IMR-90 (cell line): ENCODE data around the gene ACTN2. TPM values are rescaled to one million over a fixed set of nuclear protein-coding genes. Genes with fewer than 3 reads are reported as not detected.

ENCODE experiments used
- ATAC-seq: fragments of 200-7000 bp; cut with Tn5 transposase; 2 replicates; pipeline ENCODE4 v1.9.1; 2020; ENCODE audit warnings: low read depth, mild to moderate bottlenecking, moderate library complexity
- BruUV-seq: library from RNA; stranded (reverse); fragments of 400-500 nt; replicated peaks from 2 replicates; lab custom pipeline; 2021; lab: Mats Ljungman, UMichigan
- CTCF ChIA-PET: fragments of 300-600 bp; formaldehyde crosslinking; extraction: SDS; loops from one replicate; lab custom pipeline; 2021; ENCODE audit warnings: antibody characterized with exemption; lab: Yijun Ruan, JAX
- POLR2A ChIA-PET: fragments of 300-600 bp; sonication (Branson Sonifier 250); formaldehyde crosslinking; loops from one replicate; lab custom pipeline; 2022; ENCODE audit warnings: antibody characterized with exemption; ENCODE audit not compliant: unreplicated experiment; lab: Charles Lee
- DNase-seq: peaks from one replicate; pipeline ENCODE4 v3.0.0; 2013
- H2AFZ ChIP-seq: replicated peaks from 2 replicates; pipeline ENCODE3; 2013; ENCODE audit warnings: low read length, mild to moderate bottlenecking; ENCODE audit not compliant: poor library complexity
- H2AK5ac ChIP-seq: 2 replicates; pipeline ENCODE4 v1.6.1; 2013; ENCODE audit warnings: low read depth, low read length, inconsistent platforms
- H2AK9ac ChIP-seq: replicated peaks from 2 replicates; pipeline ENCODE3; 2013; ENCODE audit warnings: mild to moderate bottlenecking, low read depth, low read length, moderate library complexity; ENCODE audit not compliant: poor library complexity
- H2BK120ac ChIP-seq: 2 replicates; pipeline ENCODE4 v1.6.1; 2013; ENCODE audit warnings: low read depth, low read length, inconsistent platforms
- H2BK15ac ChIP-seq: 3 replicates; pipeline ENCODE4 v1.6.1; 2013; ENCODE audit warnings: low read depth, low read length, inconsistent platforms
- H2BK20ac ChIP-seq: 2 replicates; pipeline ENCODE4 v1.6.1; 2013; ENCODE audit warnings: low read depth, mild to moderate bottlenecking, inconsistent platforms, low read length, moderate library complexity
- H2BK5ac ChIP-seq: 2 replicates; pipeline ENCODE4 v1.6.1; 2013; ENCODE audit warnings: mild to moderate bottlenecking, low read depth, low read length, inconsistent platforms; ENCODE audit not compliant: poor library complexity, severe bottlenecking
- H3K14ac ChIP-seq: replicated peaks from 2 replicates; pipeline ENCODE4 v1.6.1; 2013; ENCODE audit warnings: low read depth, low read length, inconsistent platforms
- H3K18ac ChIP-seq: 2 replicates; pipeline ENCODE4 v1.6.1; 2013; ENCODE audit warnings: low read depth, low read length, control low read depth
- H3K23ac ChIP-seq: 2 replicates; pipeline ENCODE4 v1.6.1; 2013; ENCODE audit warnings: low read depth, low read length, inconsistent platforms
- H3K27ac ChIP-seq: 2 replicates; pipeline ENCODE4 v1.5.1; 2013; ENCODE audit warnings: mild to moderate bottlenecking, control low read depth, low read length; ENCODE audit not compliant: insufficient read depth
- H3K27me3 ChIP-seq: 2 replicates; pipeline ENCODE4 v1.6.1; 2013; ENCODE audit warnings: low read length; ENCODE audit not compliant: control insufficient read depth, insufficient read depth
- H3K36me3 ChIP-seq: 2 replicates; pipeline ENCODE4 v1.6.1; 2013; ENCODE audit warnings: low read length, mixed read lengths; ENCODE audit not compliant: control insufficient read depth, insufficient read depth
- H3K4ac ChIP-seq: 2 replicates; pipeline ENCODE4 v1.6.1; 2013; ENCODE audit warnings: low read depth, low read length, inconsistent platforms
- H3K4me1 ChIP-seq: 2 replicates; pipeline ENCODE4 v1.6.1; 2013; ENCODE audit warnings: low read length, mixed read lengths; ENCODE audit not compliant: control insufficient read depth, insufficient read depth
- H3K4me2 ChIP-seq: 2 replicates; pipeline ENCODE4 v1.6.1; 2013; ENCODE audit warnings: low read depth, mild to moderate bottlenecking, control low read depth, low read length, moderate library complexity
- H3K4me3 ChIP-seq: 2 replicates; pipeline ENCODE4 v1.5.1; 2013; ENCODE audit warnings: low read depth, mild to moderate bottlenecking, control low read depth, low read length, moderate library complexity; ENCODE audit not compliant: insufficient read depth
- H3K56ac ChIP-seq: 2 replicates; pipeline ENCODE4 v1.6.1; 2013; ENCODE audit warnings: low read length, inconsistent platforms; ENCODE audit not compliant: insufficient read depth; ENCODE audit errors: extremely low read depth
- H3K79me1 ChIP-seq, 2 experiments: 2 replicates each; pipeline ENCODE4 v1.6.1; 2013; ENCODE audit warnings: low read length in 2 of 2, inconsistent platforms in 1 of 2, low read depth in 1 of 2
- H3K9ac ChIP-seq: 2 replicates; pipeline ENCODE4 v1.6.1; 2013; ENCODE audit warnings: low read depth, low read length, control low read depth
- H3K9me1 ChIP-seq: 2 replicates; pipeline ENCODE4 v1.6.1; 2013; ENCODE audit warnings: low read length, inconsistent platforms; ENCODE audit not compliant: insufficient read depth
- H3K9me3 ChIP-seq: 2 replicates; pipeline ENCODE4 v1.6.1; 2013; ENCODE audit warnings: low read length; ENCODE audit not compliant: control insufficient read depth, insufficient read depth
- H4K20me1 ChIP-seq: 2 replicates; pipeline ENCODE4 v1.6.1; 2013; ENCODE audit warnings: low read length, inconsistent platforms; ENCODE audit not compliant: insufficient read depth
- H4K5ac ChIP-seq: 2 replicates; pipeline ENCODE4 v1.6.1; 2013; ENCODE audit warnings: mild to moderate bottlenecking, low read depth, low read length, control low read depth
- H4K8ac ChIP-seq, 2 experiments: 2 replicates each; pipeline ENCODE4 v1.6.1; 2013; ENCODE audit warnings: low read depth in 2 of 2, low read length in 2 of 2, control low read depth in 1 of 2, inconsistent platforms in 1 of 2
- H4K91ac ChIP-seq: 2 replicates; pipeline ENCODE4 v1.6.1; 2013; ENCODE audit warnings: low read depth, low read length, inconsistent platforms; ENCODE audit not compliant: insufficient read depth
- BHLHE40 ChIP-seq: fragments of 150-350 bp; IDR thresholded peaks from 2 replicates; pipeline ENCODE4 v1.6.1; 2016; ENCODE audit warnings: mild to moderate bottlenecking, low read depth, low read length
- CEBPB ChIP-seq: IDR thresholded peaks from 2 replicates; pipeline ENCODE4 v1.6.1; 2012; ENCODE audit warnings: low read depth, low read length, improper control_type of control experiment
- ELK1 ChIP-seq: fragments of 150-350 bp; IDR thresholded peaks from 2 replicates; pipeline ENCODE4 v1.6.1; 2016; ENCODE audit warnings: low read depth, mild to moderate bottlenecking, low read length, moderate library complexity, borderline replicate concordance
- NFE2L2 ChIP-seq: fragments of 150-350 bp; IDR thresholded peaks from 2 replicates; pipeline ENCODE4 v1.6.1; 2016; ENCODE audit warnings: low read depth, mild to moderate bottlenecking, low read length
- POLR2A ChIP-seq: IDR thresholded peaks from 2 replicates; pipeline ENCODE4 v1.6.1; 2012; ENCODE audit warnings: mild to moderate bottlenecking, low read depth, low read length
- RAD21 ChIP-seq: IDR thresholded peaks from 2 replicates; pipeline ENCODE4 v1.6.1; 2012; ENCODE audit warnings: low read length, improper control_type of control experiment
- RCOR1 ChIP-seq: IDR thresholded peaks from 2 replicates; pipeline ENCODE4 v1.6.1; 2012; ENCODE audit warnings: mild to moderate bottlenecking, low read length, improper control_type of control experiment; ENCODE audit not compliant: insufficient replicate concordance
- RFX5 ChIP-seq: IDR thresholded peaks from 2 replicates; pipeline ENCODE4 v1.8.0; 2012; ENCODE audit warnings: low read depth, mild to moderate bottlenecking, low read length, moderate library complexity
- SMC3 ChIP-seq: fragments of 150-350 bp; IDR thresholded peaks from 2 replicates; pipeline ENCODE4 v1.6.1; 2016; ENCODE audit warnings: low read depth, mild to moderate bottlenecking, antibody characterized with exemption, low read length, moderate library complexity
- WGBS, 2 experiments: methylation state at CpG; one replicate each; pipeline versions ENCODE4 v1.1.5 to v1.1.7; 2013; ENCODE audit warnings: missing lambda C conversion rate in 2 of 2; ENCODE audit not compliant: insufficient read length in 1 of 2; ENCODE audit errors: extremely low coverage in 2 of 2; 5-methylcytosine and 5-hydroxymethylcytosine counted together
- dilution Hi-C: fragments of 300-500 bp; cut with HindIII; formaldehyde crosslinking; loops from one replicate; pipeline ENCODE4 v1.14.3; 2018; ENCODE audit warnings: low sequenced_read_pairs; ENCODE audit not compliant: unreplicated experiment
- in situ Hi-C: fragments of 300-500 bp; cut with MboI; formaldehyde crosslinking; loops from 3 replicates; pipeline ENCODE4 v1.14.3; 2019; ENCODE audit warnings: low sequenced_read_pairs, inconsistent platforms, mixed read lengths
- intact Hi-C: fragments of 100-400 bp; cut with micrococcal nuclease; formaldehyde crosslinking; loops from 2 replicates; pipeline ENCODE4 v1.10.0; 2022
- polyA plus RNA-seq, 3 experiments: library from polyadenylated mRNA; depleted of rRNA; stranded (reverse); fragments of >200 nt; gene quantifications; 2 replicates each; pipeline ENCODE4 v1.2.3, GENCODE V29; 2012; ENCODE audit warnings: low replicate concordance in 1 of 3
- total RNA-seq: library from RNA; depleted of rRNA; stranded (reverse); fragments of >200 nt; gene quantifications from 2 replicates; pipeline ENCODE4 v1.2.3, GENCODE V29; 2012
- TF ChIP-seq, protein P1 (sequence below): conservative IDR thresholded peaks from 2 replicates; pipeline ENCODE4 v1.5.1; 2012; ENCODE audit warnings: mild to moderate bottlenecking, low read depth, low read length, improper control_type of control experiment
- TF ChIP-seq, protein P2 (sequence below): fragments of 150-350 bp; IDR thresholded peaks from 2 replicates; pipeline ENCODE4 v1.6.1; 2017; ENCODE audit warnings: mild to moderate bottlenecking, antibody characterized with exemption, low read length, low read depth

The ACTN2 gene
- total and polyA plus RNA-seq, 2 of the 4 experiments (the other 2 are of a cell fraction) = under 0.01 TPM; not detected in 1

DNA sequence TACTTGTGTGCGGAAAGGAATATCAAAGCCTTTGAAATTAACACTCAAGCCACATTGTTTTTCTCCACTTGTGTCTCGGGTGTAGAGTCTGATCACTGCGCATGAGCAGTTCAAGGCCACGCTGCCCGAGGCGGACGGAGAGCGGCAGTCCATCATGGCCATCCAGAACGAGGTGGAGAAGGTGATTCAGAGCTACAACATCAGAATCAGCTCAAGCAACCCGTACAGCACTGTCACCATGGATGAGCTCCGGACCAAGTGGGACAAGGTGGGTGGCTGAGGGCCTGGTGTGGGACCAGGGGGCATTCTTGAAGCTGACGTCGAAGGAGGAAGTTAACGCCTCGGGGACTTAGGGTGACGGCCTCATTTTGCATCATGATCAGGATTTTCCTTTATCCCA, 65.1 kb downstream of the ACTN2 start:
- Histone ChIP-seq H2AK9ac (no peak overlapping the region), H3K4ac (no peak overlapping the region), H2BK20ac (no peak overlapping the region), H3K9me3 (no peaks in the 10 kb centered on the region), H4K20me1 (no peaks in the 10 kb centered on the region), H3K23ac (no peak overlapping the region), H2AK5ac (no peak overlapping the region), H3K36me3 (no peaks in the 10 kb centered on the region), H3K56ac (no peak overlapping the region), H3K9me1 (no peaks in the 10 kb centered on the region), H3K4me3 (no peak overlapping the region), H2BK15ac (no peak overlapping the region), H2BK5ac (no peak overlapping the region), H4K8ac (no peak overlapping the region), H2AFZ (no peak overlapping the region), H3K14ac (no peak overlapping the region), H3K9ac (no peak overlapping the region), H3K27ac (no peak overlapping the region), H3K4me2 (no peak overlapping the region), H2BK120ac (no peak overlapping the region), H4K5ac (no peak overlapping the region), H3K18ac (no peak overlapping the region), H3K4me1 (no peaks in the 10 kb centered on the region), H3K79me1 (no peaks in the 10 kb centered on the region), H3K27me3 (no peaks in the 10 kb centered on the region), H4K91ac (no peak overlapping the region)
- CTCF ChIA-PET = interaction anchor here (1.4 kb wide), 1 partner anchor 8 kb away, joined by 3 read pairs; no protein-coding TSS in a partner anchor
- BruUV-seq = no TSS peak
- no peak for TF ChIP-seq SMC3
- no peak for TF ChIP-seq POLR2A
- TF ChIP-seq, protein P1, sequence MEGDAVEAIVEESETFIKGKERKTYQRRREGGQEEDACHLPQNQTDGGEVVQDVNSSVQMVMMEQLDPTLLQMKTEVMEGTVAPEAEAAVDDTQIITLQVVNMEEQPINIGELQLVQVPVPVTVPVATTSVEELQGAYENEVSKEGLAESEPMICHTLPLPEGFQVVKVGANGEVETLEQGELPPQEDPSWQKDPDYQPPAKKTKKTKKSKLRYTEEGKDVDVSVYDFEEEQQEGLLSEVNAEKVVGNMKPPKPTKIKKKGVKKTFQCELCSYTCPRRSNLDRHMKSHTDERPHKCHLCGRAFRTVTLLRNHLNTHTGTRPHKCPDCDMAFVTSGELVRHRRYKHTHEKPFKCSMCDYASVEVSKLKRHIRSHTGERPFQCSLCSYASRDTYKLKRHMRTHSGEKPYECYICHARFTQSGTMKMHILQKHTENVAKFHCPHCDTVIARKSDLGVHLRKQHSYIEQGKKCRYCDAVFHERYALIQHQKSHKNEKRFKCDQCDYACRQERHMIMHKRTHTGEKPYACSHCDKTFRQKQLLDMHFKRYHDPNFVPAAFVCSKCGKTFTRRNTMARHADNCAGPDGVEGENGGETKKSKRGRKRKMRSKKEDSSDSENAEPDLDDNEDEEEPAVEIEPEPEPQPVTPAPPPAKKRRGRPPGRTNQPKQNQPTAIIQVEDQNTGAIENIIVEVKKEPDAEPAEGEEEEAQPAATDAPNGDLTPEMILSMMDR = no peak
- no peak for TF ChIP-seq BHLHE40
- no peak for TF ChIP-seq RFX5
- TF ChIP-seq ELK1 = no peak
- no peak for TF ChIP-seq CEBPB
- TF ChIP-seq NFE2L2 = no peak
- TF ChIP-seq RAD21 = no peak
- TF ChIP-seq RCOR1 = no peak
- TF ChIP-seq, protein P2, sequence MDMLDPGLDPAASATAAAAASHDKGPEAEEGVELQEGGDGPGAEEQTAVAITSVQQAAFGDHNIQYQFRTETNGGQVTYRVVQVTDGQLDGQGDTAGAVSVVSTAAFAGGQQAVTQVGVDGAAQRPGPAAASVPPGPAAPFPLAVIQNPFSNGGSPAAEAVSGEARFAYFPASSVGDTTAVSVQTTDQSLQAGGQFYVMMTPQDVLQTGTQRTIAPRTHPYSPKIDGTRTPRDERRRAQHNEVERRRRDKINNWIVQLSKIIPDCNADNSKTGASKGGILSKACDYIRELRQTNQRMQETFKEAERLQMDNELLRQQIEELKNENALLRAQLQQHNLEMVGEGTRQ = no peak
- ATAC-seq = no peak
- POLR2A ChIA-PET = no interaction called here
- intact Hi-C loops = loop anchor here (10.0 kb wide), 1 partner anchor 137 kb away; no protein-coding TSS in a partner anchor
- no CpG with 5 or more reads among the region's 16 CpGs for WGBS, 2 experiments
- in situ Hi-C loops = loop anchor here (10.0 to 25.0 kb wide), 2 partner anchors 636 to 813 kb away; no protein-coding TSS in a partner anchor
- DNase-seq = no peak
- dilution Hi-C loops = no loop called here
